ENCODE measurements around the gene CCDC188.

The CCDC188 gene

DNA sequence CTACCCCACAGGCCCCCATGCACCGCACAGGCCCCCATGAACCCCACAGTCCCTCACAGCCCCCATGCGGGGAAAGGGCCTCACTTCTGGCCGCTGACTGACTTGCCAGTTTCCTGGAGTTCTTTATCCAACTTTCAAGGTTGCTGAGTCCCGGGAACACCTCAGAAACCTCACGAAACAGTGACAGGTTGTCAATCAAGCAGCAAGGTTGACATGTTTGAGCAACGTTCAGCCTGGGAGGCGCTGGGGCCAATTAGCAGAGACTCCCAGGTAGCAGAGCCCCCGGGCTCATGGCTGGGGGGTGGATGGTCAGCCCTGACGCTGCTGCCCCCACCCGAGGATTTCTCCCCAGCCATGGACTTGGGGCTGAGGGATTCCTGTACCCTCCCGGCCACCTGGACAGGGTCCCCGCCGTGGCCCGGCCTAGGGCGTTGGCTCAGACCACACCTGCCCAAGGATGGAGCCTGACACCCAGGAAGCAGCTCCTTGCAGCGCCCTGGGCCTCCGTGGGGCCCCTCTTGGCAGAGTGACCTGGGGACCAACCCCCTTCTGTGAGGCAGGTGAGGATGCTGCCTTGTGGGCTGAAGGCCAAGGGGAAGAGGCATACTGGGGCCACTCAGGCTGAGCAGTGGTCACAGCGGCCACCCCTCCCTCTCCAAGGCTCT lies 33.8 kb upstream of the CCDC188 start:
- no peak for DNase-seq

DNA sequence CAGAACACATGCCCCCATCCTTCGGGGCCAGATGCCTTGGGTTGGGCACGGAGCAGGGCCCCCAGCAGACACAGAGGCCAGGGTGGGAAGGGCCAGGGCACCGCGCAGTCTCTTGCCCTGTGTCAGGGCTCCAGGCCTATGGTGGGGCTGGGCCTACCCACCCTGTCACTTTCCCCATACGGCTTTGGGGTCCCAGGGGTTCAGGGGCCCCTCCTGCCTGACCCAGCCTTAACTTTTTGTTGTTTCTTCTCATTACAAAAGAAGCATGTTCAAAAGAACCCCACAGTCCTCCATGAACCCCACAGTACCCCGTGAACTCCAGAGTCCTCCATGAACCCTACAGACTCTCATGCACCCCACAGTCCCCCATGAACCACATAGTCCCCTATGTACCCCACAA lies 33.0 kb upstream of the CCDC188 start:
- DNase-seq, result no peak

DNA sequence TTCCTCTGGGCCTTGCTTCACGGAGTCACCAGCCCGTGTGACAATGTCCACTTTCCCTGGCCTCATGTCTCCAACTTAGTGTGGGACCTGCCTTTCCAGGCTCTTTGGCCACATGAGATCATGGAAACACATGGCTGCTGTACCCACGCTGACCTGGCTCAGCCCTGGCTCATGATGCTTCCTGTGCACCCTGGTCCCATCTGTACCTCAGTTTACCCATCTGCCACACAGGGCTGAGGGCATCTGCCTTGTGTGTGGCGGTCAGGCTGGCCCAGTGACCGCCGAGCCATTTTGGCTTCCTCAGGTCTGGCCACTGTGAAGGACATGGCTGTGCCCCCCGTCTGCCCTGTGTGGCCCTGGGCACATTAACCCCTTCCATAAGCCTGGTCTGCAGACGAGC lies 32.2 kb upstream of the CCDC188 start:
- no peak for DNase-seq

DNA sequence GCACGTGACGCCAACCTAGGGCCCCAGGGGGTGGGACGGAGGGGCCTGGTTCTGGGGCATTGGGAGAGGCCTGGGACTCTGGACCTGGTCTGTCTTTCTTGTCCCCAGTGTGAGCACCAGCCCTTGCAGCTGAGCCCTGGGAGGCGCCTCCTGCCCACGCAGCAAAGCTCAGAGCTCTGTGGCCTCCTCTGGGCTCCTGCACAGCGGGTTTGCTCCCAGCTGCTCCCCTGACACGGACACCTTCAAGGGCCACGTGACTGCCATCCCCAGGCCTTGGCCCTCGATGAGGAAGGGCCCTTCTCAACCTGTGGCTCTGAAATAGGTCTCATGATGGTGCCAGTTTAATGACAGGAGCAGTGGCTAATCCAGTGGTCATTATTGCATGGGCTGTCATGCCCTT lies 31.5 kb upstream of the CCDC188 start:
- DNase-seq, result no peak

DNA sequence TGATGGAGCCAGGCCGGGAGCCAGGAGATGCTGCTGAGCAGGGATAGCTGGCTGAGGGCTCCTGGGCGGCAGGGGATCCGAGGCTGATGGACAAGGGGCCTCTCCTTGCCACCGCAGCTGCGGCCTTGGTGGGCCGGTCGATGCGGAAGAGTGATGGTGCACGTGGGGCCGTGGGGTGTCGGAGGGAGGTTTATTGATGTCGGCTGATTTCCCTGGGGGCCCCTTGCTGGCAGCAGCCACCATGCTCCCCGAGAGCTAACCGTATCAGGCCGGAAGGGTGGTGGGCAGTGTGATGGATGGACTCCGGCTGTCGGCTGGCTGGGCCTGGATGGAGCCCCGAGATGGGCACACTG lies 31.0 kb upstream of the CCDC188 start:
- DNase-seq, result no peak

DNA sequence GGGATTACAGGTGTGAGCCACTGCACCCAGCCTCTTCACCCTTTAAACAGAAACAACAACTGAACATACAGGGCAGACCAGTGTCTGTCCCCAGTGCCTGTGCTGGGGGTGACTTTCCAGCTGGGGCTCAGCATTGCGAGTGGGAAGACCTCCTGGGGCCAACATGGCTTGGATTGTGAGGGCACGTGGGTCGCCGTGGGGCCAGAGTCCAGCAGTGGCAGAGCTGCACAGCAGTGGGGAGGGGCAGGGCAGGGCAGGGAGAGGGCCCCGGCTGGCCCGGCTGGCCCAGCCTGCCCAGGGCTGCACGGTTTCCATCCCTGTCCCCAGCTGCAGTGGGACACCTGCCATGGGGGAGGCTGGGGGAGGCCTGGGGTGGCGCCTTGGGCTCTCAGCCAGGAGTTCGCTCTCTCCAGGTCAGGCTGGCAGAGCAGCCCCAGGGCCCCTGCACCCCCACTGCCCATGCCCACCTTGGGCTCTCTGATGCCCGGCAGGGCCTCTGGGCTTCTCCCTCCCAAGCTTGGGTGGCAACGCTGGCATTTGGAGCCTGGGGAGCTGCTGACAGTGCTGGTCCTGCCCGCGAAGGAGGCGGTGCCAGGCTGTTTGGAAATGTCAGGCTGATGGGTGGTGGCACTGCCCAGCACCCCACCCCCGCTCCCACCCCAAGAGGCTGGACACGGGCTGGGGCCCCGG lies 30.5 kb upstream of the CCDC188 start:
- DNase-seq, result no peak

DNA sequence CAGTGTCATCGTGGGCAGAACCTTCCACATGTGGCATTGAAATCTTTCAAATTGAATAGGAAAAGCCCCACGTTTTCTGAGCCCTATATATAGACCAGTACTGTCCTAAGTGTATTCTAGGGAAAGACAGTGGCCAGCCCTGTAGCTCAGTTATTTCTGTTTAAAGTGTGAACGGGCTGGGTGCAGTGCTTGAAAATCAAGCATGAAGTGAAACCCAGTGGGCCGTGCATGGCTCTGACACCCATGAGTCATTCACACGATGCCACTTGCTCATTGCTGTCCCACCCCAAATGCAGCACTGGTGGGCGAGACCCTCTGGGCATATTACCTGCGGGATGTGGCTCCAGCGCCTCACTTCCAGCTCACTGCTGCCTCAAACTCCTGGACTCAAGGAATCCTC lies 29.8 kb upstream of the CCDC188 start:
- DNase-seq, result no peak

DNA sequence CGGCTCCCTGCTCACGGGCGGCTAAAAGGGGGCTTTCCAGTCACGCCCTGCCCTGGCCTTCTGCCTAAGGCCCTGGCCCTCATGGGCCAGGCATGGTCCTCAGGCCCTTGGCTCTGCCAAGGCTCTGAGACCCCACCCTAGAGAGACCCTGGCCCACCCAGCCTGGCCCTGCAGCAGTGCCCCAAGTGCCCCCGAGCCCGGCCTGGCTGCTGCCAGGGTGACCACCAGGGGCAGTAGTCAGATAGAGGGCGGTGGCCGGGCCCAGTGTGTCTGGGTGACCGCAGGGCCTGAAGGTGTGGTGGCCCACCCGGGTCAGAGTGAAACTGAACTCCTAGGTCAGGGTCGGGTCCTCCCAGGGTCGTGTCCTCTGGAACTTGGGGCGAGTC lies 29.4 kb upstream of the CCDC188 start:
- DNase-seq, result no peak

DNA sequence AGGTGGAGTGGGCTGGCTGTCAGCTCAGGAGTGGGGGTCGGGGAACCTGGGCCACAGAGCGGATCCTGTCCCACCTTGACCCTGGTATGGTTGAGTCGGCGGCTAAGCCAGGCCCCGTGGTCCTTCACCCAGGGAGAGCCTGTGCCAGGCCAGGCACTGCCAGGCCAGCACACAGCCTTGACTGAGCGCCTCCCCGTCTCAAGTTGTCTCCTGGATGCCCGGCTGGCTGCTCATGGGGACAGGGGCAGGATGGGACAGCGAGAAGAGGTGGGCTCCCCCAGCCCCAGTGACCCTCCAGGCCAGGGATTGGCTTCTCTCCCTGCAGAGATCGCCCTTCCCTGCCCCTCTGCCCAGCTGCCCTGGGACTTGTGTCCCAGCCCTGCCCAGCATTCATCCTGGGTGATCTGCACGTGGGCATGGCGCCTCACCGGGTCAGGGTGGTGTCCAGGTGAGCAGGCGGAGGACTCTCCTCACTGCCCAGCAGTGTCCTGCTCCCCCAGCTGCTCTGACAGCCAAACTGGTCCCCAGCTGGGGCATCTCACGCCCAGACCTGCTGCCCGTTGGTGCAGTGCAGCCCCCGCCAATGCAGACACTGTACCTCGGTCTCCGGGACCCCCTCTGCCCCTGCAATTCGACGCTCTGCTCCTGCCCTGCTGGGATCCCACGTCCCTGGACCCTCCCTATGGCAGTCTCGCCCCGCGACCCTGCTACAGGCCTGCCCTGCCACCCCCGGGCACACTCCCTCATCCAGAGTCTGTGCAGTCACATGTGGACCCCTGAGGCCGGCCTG lies 28.8 kb upstream of the CCDC188 start:
- DNase-seq, result no peak

DNA sequence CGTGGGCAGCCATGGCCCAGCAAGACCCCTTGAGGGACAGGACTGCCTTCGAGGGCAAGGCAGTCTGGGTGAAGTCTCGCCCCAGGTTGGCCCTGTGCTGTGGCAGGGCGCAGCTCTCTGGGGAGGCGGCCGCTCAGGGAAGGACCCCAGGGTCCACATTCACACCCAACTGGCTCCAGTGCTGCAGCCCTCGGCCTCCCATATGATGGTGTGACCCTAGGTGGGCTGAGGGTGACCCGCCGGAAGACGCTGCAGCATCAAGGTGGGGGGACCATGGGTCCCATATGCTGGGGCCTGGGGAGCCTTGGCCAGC lies 28.0 kb upstream of the CCDC188 start:
- no peak for DNase-seq

DNA sequence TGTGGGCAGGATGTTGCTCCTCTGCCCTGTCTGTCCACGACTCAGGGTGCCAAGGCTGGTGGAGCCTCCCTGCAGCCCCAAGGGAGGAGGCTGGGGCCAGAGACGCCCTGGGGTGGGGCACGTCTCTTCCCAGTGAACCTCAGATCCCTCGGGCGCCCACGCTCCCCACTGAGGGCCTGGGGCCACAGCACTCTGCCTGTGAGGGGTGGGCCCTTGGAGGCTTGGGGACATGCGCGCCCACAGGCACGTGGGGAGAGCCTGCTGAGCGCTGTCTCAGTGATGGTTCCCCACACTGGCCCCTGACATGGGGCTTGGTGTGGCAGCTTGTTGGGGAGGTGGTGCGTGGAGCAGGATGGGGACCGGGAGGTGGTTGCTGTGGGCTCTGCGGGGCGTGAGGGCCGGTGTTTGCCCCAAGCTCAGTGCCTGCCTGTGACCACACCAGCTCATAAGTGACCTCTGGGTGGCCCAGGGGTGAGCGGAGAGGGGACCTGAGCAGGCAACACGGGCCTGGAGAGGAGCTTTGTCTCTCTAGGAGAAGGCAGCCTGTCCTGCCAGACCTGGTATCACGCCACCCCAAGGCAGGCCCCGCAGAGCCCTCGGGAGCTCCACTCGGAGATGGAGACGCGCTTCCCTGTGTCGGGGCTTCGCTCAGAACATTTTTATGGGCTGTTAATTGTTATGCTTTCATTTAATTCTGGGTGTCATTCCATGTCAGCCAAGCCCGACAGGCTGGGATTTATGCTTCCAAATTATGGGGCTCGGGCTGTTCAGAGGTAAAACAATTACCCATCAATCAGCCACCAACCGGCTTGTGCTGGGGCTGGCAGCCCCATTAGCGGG lies 27.4 kb upstream of the CCDC188 start:
- no peak for DNase-seq

DNA sequence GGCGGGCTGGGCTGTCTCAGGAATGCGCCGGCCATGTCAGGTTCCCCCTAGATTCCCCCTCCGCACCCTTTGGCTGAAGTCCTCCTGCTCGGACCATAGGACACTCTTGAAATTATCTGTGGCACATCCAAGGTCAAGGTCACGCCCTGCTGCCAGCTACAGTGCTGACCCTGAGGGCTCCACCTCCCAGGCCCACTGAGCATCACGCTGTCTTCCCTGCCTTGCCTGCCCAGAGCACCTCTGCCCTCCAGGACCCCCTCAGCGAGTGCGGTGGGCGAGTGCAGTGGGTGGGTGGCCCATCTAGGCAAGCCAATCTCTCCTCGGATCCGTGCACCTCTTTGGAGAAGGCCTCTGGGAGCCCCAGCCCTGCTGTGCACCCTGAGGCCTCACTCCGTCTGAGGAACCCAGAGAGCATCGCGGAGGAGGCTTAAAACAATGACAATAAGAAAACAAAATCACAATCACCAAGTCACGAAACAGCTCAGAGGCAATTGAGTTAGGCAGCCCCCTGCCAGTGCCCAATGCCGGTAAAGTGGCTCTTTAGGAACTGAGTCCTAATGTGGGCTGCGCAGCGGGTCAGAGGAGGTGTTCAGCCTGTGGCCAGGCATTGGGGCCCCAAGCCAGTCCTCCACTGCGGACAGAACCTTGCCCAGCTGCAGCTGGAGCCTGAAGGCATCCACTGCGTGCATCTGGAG lies 26.5 kb upstream of the CCDC188 start:
- DNase-seq, result no peak

DNA sequence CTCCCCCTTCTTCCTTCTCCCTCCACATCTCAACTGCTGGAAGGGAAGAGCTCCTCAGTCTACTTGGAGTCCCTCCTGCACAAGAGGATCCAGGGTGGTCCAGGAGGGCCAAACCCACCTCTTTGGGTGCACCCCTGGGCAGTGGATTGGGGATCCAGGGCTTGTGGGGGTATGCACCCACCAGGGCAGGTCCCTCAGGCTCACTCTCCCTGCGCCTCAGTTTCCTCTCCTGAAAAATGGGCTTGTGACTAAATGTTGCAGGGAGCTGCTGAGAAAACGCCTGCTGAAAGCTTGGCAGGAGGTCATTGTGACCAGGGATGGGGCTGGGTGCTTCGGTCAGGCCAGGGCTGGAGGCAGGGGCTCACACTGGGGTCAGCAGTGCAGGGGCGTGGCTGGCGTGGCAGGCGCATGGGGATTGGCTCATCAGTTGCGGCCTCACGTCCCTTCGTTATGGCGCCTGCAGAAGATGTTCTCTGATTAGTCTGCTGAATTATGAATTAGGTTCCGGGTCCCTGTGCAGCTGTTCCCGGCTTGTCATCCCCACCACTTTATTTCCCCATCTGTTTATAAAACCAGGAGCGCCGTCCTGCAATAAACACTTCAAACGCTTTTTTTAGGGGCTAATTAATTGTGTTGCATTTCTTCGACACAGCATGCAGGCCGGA lies 25.7 kb upstream of the CCDC188 start:
- no peak for DNase-seq

DNA sequence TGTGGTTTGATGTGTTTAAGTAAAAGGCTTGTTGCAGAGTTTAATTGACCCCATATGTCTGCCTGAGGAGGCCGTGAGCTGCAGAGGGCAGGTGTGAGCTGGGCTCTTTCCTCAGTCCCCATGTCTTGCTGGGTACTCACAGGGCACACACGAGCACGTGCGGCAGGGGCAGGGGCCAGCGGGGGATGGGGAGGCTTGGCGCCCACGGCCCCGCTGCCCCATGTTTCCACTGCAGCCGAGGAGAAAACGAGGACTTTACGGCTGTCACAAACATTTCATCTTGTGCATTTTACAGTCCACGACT lies 24.7 kb upstream of the CCDC188 start:
- DNase-seq, result no peak

DNA sequence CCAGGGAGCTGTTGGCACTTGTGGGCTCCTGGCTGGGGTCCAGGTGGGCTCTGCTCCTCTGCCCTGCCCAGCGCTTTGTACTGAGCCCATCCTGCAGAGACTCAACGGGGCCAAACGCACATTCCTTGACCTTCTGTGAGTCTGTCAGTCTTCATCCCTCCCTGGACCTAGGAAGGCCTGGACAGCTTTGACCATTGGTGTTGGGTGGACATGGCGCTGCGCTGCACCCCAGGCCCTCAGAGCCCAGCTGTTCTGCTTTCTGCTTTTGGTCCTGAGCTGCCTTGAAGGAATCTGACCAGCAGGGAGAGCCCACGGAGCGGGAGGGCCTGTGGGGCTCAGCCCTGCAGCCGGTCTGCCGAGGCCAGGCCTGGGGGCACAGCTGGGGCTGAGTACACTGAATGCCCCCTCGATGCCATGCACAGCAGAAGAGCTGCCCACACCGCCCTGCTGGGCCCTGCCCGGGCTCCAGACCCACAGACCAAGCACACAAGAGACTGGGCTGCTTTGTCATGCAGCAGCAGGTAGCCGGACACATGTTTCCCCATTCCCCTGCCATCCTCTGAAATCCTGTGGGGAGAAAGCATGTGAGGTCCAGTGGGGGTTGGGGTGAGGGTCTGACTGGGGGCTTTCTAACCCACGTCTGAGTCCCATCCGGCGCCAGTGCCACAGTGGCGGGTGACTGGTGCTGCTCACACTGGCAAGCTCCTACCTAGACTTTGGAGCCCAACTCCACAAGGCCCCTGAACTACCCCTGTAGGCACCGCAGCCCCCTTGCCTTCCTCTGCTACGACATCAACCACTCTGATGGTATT lies 24.1 kb upstream of the CCDC188 start:
- DNase-seq, result no peak

DNA sequence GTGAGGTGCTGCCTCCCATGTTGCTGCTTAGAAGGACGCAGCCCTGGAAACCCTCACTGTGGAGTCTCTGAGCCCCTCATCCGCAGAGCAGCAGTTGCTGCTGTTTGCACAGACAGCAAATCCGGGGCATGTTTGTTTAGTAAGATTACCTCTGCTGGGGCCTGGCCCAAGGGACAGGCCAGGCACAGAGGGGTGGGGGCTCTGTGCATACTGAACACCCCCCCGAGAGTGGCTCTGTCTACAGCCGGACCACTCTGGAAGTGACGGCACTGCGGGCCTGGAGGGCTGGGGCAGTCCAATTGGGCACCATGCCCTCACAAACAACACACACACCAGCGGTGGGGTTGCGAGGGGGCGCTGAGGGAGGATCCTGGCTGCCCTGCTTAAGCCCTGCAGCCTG lies 22.9 kb upstream of the CCDC188 start:
- DNase-seq, result no peak

DNA sequence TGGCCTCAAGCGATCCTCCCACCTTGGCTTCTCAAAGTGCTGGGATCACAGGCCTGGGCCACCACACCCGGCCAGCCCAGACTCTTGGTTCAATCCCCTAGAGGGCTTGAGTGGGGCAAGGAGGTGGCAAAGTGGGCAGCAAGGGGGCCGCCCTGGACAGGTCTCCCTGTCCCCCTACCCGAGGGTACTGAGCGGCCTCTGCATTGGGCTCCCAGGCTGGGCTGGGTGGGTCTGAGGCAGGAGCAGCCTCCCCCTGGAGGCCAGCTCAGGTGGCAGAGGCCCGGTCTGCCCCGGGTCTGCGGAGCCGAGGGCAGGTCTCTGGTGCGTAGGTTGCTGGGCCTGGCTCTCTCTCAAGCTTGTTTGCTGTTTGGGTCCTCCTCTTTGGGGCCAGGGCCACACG lies 22.4 kb upstream of the CCDC188 start:
- no peak for DNase-seq

DNA sequence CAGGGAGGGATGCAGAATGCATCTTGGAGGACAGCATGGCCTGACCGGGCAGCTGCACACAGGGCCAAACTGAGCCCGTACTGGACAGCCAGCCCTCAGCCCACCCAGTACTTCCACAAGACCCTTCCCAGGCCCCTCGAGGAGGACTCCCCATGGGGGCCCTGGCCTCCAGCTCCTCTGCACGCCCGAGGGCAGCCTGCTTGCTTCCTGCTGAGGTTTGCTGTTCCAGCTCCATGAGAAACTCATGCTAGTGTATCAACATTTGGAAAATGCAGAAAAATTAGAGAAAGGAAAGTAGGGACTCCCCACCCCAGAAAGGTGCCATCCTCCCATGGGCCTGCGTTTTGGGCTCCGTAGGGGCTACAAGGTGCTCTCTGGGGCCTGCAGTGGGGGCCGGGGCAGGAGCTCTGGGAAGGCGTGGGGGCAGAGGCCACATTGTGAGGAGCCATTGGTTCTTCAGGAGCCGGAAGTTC lies 21.3 kb upstream of the CCDC188 start:
- DNase-seq, result no peak

DNA sequence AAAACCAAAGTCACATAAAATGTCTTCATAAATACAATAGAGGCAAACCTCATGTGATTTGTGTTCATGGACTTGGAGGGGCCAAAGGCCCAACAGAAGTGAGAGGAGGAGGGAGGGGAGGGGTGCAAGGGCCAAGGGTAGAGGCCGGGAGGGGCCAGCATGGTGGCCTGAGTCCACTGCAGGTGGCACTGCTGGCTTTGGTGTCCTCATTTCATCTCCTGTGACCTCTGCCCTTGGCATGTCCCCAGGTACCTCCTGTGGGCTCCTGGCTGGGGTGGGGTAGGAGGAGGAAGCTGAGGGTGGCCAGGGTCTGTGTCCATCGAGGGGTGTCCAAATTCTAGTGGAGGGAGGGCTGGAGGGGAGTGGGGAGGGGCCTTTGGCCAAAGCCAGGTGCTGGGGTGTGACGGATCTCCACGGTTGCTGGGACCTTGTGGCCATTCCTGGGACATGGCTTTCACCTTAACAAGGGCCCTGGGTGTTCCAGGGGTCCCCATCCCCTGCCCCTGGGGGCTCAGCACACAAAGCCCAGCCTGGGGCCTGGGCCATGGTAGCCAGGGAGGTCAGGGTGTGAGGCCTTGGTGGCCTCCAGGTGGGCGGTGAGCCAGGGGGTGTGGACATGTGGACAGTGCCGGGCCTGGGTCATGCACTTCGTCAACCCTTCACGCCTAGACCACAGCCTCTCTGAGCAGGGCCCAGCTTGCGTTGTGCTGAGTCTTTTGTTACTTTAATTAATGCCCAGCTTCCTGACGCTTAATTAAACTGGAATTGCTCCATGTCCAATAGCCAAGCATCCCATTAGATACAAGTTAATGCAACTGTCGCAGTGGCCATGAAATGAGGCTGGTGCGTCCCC lies 20.7 kb upstream of the CCDC188 start:
- DNase-seq, result no peak

DNA sequence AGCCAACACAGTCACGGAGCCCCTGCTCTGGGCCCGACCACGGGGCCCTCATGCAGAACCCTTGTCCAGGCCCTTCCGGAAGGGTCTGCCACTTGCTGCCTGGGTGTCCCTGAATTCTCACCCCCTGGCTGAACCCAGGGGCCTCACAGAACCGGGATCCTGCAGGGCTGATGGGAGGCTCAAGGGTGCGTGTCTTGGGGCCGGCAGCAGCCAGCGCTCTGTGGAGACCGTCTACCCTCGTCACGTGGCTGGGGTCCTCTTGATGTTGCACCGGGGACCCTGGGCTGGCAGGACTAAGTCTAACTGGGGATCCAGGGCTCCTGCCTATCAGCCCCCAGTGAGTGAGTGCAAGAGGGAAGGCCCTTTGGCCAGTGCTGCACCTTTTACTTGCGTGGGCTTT lies 19.3 kb upstream of the CCDC188 start:
- no peak for DNase-seq
